ENCODE results near the gene CAMP.

Gene CAMP

DNA sequence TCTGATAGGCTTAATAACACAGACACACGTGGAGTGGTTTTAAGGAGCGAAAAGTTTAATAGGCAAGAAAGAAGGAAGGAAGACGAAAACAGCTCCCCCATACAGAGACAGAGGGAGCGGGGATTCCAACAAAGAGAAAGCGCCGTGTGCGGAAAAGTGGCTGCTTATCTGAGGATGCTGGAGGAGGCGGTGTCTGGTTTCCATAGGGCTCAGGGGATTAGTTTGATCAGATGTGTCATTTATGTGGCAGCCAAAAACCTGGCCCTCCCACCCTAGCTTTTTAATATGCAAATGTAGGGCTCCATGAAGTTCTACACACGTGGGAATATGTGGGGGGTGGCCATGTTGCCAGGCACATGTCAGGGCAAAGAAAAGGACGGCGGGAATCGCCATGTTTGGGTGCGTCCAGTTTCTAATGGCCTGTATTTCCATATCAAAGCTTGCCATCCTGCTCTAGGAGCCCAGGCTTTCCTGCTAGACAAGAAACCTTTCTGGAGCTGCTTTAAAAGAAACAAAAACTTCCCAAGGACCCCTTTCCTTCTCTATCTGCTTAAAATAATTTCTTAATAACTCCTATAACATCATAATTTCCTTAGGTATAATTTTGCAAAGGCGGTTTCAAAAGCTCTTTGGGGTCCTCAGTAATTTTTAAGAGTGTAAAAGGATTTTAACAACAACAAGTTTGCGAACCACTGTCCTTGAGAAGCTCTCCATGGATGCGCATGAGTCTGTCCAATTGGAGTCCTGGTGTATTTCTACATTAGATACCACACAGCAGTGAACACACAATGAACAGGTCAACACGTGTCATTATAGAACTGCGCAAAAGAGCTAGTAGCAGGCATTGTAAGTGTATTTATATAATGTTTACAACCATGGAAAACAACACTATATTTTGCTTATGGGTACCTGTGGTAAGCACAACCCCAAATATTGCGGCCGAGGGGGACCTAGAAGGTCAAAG is 17.0 kb downstream of the CAMP start:
- peak overlapping the region; percentile 66 for H3K27ac ChIP-seq
- H3K4me1 ChIP-seq, result peaks cover 2% of the 10 kb centered on the region
- H3K9ac ChIP-seq, result peak overlapping the region; percentile 0
- H3K4me3 ChIP-seq (ENCODE audit: low read depth, low read length), result peak overlapping the region; percentile 67
- H3K9me3 ChIP-seq (ENCODE audit: control insufficient read depth, low read length), result no peaks in the 10 kb centered on the region
- H3K4me2 ChIP-seq (ENCODE audit: low read length), result peak overlapping the region; percentile 94
- no peaks in the 10 kb centered on the region for H3K36me3 ChIP-seq (ENCODE audit: control insufficient read depth, insufficient read depth, low read length)
- TF ChIP-seq, protein P1, sequence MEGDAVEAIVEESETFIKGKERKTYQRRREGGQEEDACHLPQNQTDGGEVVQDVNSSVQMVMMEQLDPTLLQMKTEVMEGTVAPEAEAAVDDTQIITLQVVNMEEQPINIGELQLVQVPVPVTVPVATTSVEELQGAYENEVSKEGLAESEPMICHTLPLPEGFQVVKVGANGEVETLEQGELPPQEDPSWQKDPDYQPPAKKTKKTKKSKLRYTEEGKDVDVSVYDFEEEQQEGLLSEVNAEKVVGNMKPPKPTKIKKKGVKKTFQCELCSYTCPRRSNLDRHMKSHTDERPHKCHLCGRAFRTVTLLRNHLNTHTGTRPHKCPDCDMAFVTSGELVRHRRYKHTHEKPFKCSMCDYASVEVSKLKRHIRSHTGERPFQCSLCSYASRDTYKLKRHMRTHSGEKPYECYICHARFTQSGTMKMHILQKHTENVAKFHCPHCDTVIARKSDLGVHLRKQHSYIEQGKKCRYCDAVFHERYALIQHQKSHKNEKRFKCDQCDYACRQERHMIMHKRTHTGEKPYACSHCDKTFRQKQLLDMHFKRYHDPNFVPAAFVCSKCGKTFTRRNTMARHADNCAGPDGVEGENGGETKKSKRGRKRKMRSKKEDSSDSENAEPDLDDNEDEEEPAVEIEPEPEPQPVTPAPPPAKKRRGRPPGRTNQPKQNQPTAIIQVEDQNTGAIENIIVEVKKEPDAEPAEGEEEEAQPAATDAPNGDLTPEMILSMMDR (IDR thresholded peaks at IDR 0.05), result no peak
- H3K79me2 ChIP-seq, result no peaks in the 10 kb centered on the region
- peak overlapping the region; percentile 92 for H2AFZ ChIP-seq
- no peaks in the 10 kb centered on the region for H3K27me3 ChIP-seq (ENCODE audit: control insufficient read depth, insufficient read depth, low read length)

DNA sequence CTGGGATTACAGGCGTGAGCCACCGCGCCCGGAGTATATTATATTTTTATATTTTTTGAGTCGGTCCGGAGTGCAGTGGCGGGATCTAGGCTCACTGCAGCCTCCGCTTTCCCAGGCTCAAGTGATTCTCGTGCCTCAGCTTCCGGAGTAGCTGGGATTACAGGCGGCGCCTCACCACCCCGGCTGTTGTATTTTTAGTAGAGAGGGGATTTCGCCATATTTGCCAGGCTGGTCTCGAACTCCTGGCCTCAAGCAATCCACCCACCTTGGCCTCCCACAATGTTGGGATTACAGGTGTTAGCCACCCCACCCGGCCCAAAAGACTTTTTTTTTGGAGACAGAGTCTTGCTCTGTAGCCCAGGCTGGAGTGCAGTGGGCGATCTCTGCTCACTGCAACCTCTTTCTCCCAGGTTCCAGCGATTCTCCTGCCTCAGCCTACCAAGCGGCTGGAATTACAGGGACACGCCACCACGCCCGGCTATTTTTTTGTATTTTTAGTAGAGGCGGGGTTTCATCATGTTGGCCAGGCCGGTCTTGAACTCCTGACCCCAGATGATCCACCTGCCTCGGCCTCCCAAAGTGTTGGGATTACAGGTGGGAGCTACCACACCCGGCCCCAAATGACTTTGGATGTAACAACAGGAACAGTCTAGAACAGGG is 18.6 kb downstream of the CAMP start:
- H3K79me2 ChIP-seq, result no peaks in the 10 kb centered on the region
- no peaks in the 10 kb centered on the region for H3K9me3 ChIP-seq (ENCODE audit: control insufficient read depth, low read length)
- H3K4me1 ChIP-seq, result peaks cover 2% of the 10 kb centered on the region
- no peak overlapping the region for H3K27ac ChIP-seq
- H3K27me3 ChIP-seq (ENCODE audit: control insufficient read depth, insufficient read depth, low read length), result no peaks in the 10 kb centered on the region
- H3K4me2 ChIP-seq (ENCODE audit: low read length), result peak overlapping the region; percentile 94
- TF ChIP-seq, protein P1 (IDR thresholded peaks at IDR 0.05), result no peak
- H2AFZ ChIP-seq, result peak overlapping the region; percentile 92
- H3K9ac ChIP-seq, result no peak overlapping the region
- peak overlapping the region; percentile 67 for H3K4me3 ChIP-seq (ENCODE audit: low read depth, low read length)
- no peaks in the 10 kb centered on the region for H3K36me3 ChIP-seq (ENCODE audit: control insufficient read depth, insufficient read depth, low read length)

DNA sequence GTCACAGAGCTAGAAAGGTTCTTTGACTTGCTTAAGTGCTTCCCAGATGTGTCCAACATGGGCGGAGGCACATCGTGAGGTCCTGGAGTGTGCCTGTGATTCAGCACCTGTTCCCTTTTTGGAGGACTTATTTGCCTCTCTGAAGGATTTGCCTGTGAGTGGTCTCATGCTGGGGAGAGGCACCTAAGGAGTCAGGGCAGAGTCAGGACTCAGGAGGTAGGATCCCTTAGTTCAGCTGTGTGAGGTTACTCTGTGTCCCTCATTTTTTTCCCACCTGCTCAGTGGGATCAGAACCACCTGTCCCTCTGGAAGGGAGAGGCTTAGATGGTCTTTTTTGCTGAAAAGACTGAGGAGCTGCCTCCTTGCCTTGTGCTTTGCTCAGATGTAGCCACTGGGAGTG is 20.6 kb downstream of the CAMP start:
- H3K27me3 ChIP-seq (ENCODE audit: control insufficient read depth, insufficient read depth, low read length), result no peaks in the 10 kb centered on the region
- no peak overlapping the region for H3K4me3 ChIP-seq (ENCODE audit: low read depth, low read length)
- H3K36me3 ChIP-seq (ENCODE audit: control insufficient read depth, insufficient read depth, low read length), result no peaks in the 10 kb centered on the region
- H3K27ac ChIP-seq, result no peak overlapping the region
- no peak overlapping the region for H2AFZ ChIP-seq
- H3K9ac ChIP-seq, result no peak overlapping the region
- no peaks in the 10 kb centered on the region for H3K79me2 ChIP-seq
- H3K4me2 ChIP-seq (ENCODE audit: low read length), result no peak overlapping the region
- H3K9me3 ChIP-seq (ENCODE audit: control insufficient read depth, low read length), result no peaks in the 10 kb centered on the region
- H3K4me1 ChIP-seq, result peaks cover 2% of the 10 kb centered on the region
- TF ChIP-seq, protein P1 (IDR thresholded peaks at IDR 0.05), result no peak

DNA sequence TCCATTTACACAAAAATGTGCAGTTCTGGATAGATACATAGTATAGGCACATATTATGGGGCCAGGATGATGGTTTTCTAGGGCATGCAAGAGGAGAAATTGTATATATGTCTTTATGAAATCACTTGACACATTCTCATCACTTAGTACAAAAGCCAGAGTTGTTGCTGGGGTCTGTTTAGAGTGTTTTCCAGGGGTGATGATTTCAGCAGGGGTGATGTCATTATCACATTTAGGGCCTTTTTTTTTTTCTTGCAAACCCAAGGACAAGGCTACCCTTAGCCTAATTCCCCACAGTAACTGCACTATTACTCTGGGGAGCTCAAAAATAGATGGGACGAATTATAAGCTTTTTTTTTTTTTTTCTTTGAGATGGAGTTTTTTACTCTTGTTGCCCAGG is 21.2 kb downstream of the CAMP start:
- Histone ChIP-seq H3K27me3 (ENCODE audit: control insufficient read depth, insufficient read depth, low read length) (no peaks in the 10 kb centered on the region), H3K27ac (no peak overlapping the region)

More for the DNA sequence above, 21.2 kb downstream of the CAMP start:
- no peak overlapping the region for H2AFZ ChIP-seq
- no peaks in the 10 kb centered on the region for H3K79me2 ChIP-seq
- TF ChIP-seq, protein P1 (IDR thresholded peaks at IDR 0.05), result no peak
- H3K9ac ChIP-seq, result no peak overlapping the region
- no peak overlapping the region for H3K4me2 ChIP-seq (ENCODE audit: low read length)
- no peaks in the 10 kb centered on the region for H3K36me3 ChIP-seq (ENCODE audit: control insufficient read depth, insufficient read depth, low read length)
- peaks cover 2% of the 10 kb centered on the region for H3K4me1 ChIP-seq
- H3K9me3 ChIP-seq (ENCODE audit: control insufficient read depth, low read length), result no peaks in the 10 kb centered on the region
- no peak overlapping the region for H3K4me3 ChIP-seq (ENCODE audit: low read depth, low read length)

Measured in parathyroid adenoma (tissue), 2 donors.